B cell (primary cell): ENCODE results near the gene NUBPL. TPM values are rescaled to one million over a fixed set of nuclear protein-coding genes. Genes with fewer than 3 reads are reported as not detected.

Source experiments
- ATAC-seq: fragments of 200-7000 bp; cut with Tn5 transposase; one replicate; pipeline ENCODE4 v1.10.0; 2021; ENCODE audit warnings: low read depth, mild to moderate bottlenecking, moderate number of reproducible peaks, moderate library complexity
- CTCF ChIA-PET: fragments of 350-600 bp; sonication (Branson Sonifier 250); formaldehyde crosslinking; loops from one replicate; lab custom pipeline; 2021; ENCODE audit warnings: antibody characterized with exemption, inconsistent platforms; lab: Charles Lee
- POLR2A ChIA-PET: fragments of 350-600 bp; sonication (Branson Sonifier 250); formaldehyde crosslinking; loops from one replicate; lab custom pipeline; 2021; ENCODE audit warnings: antibody characterized with exemption; lab: Charles Lee
- DNase-seq: peaks from one replicate; pipeline ENCODE4 v3.0.0; 2013
- H2AFZ ChIP-seq: 2 replicates; pipeline ENCODE4 v1.6.1; 2012; ENCODE audit warnings: mild to moderate bottlenecking, low read depth, low read length; ENCODE audit not compliant: insufficient read depth, poor library complexity, severe bottlenecking
- H3K27ac ChIP-seq, 2 donors: 1 replicate in 1 of 2; 2 replicates in 1 of 2; pipeline ENCODE4 v1.5.1; 2012 to 2013; ENCODE audit warnings: low read length in 2 of 2, mild to moderate bottlenecking in 2 of 2, moderate library complexity in 1 of 2
- H3K27me3 ChIP-seq, 4 experiments: fragments of 200-600 bp in 1 of 4; sonication (generic) in 1 of 4; replicated peaks in 1 of 4; 1 replicate in 2 of 4; 2 replicates in 2 of 4; pipeline versions ENCODE4 v1.6.1 to v1.7.0; 2013 to 2016; ENCODE audit warnings: low read length in 3 of 4, mild to moderate bottlenecking in 2 of 4, mixed read lengths in 1 of 4, moderate library complexity in 1 of 4; ENCODE audit not compliant: insufficient read depth in 4 of 4, control insufficient read depth in 3 of 4; ENCODE audit errors: control extremely low read depth in 1 of 4
- H3K36me3 ChIP-seq, 2 experiments: replicated peaks in 1 of 2; 1 replicate in 1 of 2; 2 replicates in 1 of 2; pipeline versions ENCODE4 v1.6.1 to v1.7.1; 2013; ENCODE audit warnings: low read length in 1 of 2; ENCODE audit not compliant: insufficient read depth in 2 of 2, control insufficient read depth in 1 of 2; ENCODE audit errors: control extremely low read depth in 1 of 2, extremely low read depth in 1 of 2
- H3K4me1 ChIP-seq, 2 donors: fragments of 200-600 bp in 1 of 2; sonication (generic) in 1 of 2; 1 replicate in 1 of 2; 2 replicates in 1 of 2; pipeline versions ENCODE4 v1.5.1 to v1.6.1; 2013 to 2017; ENCODE audit warnings: low read length in 2 of 2; ENCODE audit not compliant: control insufficient read depth in 2 of 2, insufficient read depth in 2 of 2
- H3K4me2 ChIP-seq: replicated peaks from 2 replicates; pipeline ENCODE3; 2012; ENCODE audit warnings: mild to moderate bottlenecking, low read depth, low read length; ENCODE audit not compliant: poor library complexity, severe bottlenecking
- H3K4me3 ChIP-seq, 5 experiments: fragments of 200-600 bp in 1 of 5; sonication (generic) in 1 of 5; 1 replicate in 3 of 5; 2 replicates in 2 of 5; pipeline versions ENCODE4 v1.5.1 to v1.7.0; 2011 to 2016; ENCODE audit warnings: low read length in 4 of 5, mild to moderate bottlenecking in 4 of 5, low read depth in 2 of 5, control low read depth in 1 of 5, moderate library complexity in 1 of 5; ENCODE audit not compliant: insufficient read depth in 1 of 5; ENCODE audit errors: control extremely low read depth in 1 of 5, extremely low read depth in 1 of 5
- H3K79me2 ChIP-seq: fragments of 200-600 bp; sonication (generic); one replicate; pipeline ENCODE4 v1.6.0; 2016; ENCODE audit warnings: low read length; ENCODE audit not compliant: control insufficient read depth, insufficient read depth
- H3K9ac ChIP-seq: fragments of 200-600 bp; sonication (generic); 2 replicates; pipeline ENCODE4 v1.6.1; 2017; ENCODE audit warnings: mild to moderate bottlenecking, low read length, moderate library complexity
- H3K9me3 ChIP-seq, 3 donors: one replicate each; pipeline versions ENCODE4 v1.6.1 to v1.7.1; 2013; ENCODE audit warnings: low read length in 2 of 3; ENCODE audit not compliant: control insufficient read depth in 2 of 3, insufficient read depth in 1 of 3; ENCODE audit errors: control extremely low read depth in 1 of 3
- H4K20me1 ChIP-seq: 2 replicates; pipeline ENCODE4 v1.6.0; 2012; ENCODE audit warnings: mild to moderate bottlenecking, low read length; ENCODE audit not compliant: insufficient read depth, control insufficient read depth, poor library complexity, severe bottlenecking
- H3K27ac Mint-ChIP-seq: one replicate; pipeline ENCODE4 v1.8.0; 2021; ENCODE audit warnings: mixed read lengths
- H3K27me3 Mint-ChIP-seq: one replicate; pipeline ENCODE4 v1.8.0; 2021; ENCODE audit warnings: mixed read lengths
- H3K4me1 Mint-ChIP-seq: one replicate; pipeline ENCODE4 v1.8.0; 2021; ENCODE audit warnings: mixed read lengths
- H3K4me3 Mint-ChIP-seq: one replicate; pipeline ENCODE4 v1.8.0; 2021; ENCODE audit warnings: mixed read lengths
- H3K9me3 Mint-ChIP-seq: one replicate; pipeline ENCODE4 v1.8.0; 2022; ENCODE audit warnings: mixed read lengths; ENCODE audit not compliant: insufficient read depth
- EZH2 ChIP-seq: IDR thresholded peaks from 2 replicates; pipeline ENCODE4 v1.6.1; 2012; ENCODE audit warnings: borderline replicate concordance, low read depth, mild to moderate bottlenecking, moderate library complexity, low read length; ENCODE audit not compliant: insufficient read depth, poor library complexity, severe bottlenecking
- WGBS: methylation state at CpG from one replicate; pipeline ENCODE4 v1.1.5; 2013; ENCODE audit warnings: missing lambda C conversion rate; ENCODE audit not compliant: insufficient coverage; 5-methylcytosine and 5-hydroxymethylcytosine counted together
- intact Hi-C: fragments of 100-400 bp; cut with micrococcal nuclease; formaldehyde crosslinking; loops from one replicate; pipeline ENCODE4 v1.10.0; 2022
- polyA plus RNA-seq: library from polyadenylated mRNA; depleted of rRNA; stranded (reverse); fragments of >200 nt; gene quantifications from 2 replicates; pipeline ENCODE4 v1.2.3, GENCODE V29; 2012
- total RNA-seq, 2 donors: library from RNA; stranded (reverse); fragments of 120-200 nt in 1 of 2; gene quantifications; 1 replicate in 1 of 2; 2 replicates in 1 of 2; pipeline versions ENCODE4 v1.2.3 to v1.2.4, GENCODE V29; 2013 to 2022
- TF ChIP-seq, protein P1 (sequence below): fragments of 200-600 bp; IDR thresholded peaks from one replicate; pipeline ENCODE4 v1.8.0; 2022; ENCODE audit warnings: antibody characterized with exemption, mild to moderate bottlenecking

The NUBPL gene
- total and polyA plus RNA-seq, 2 donors (not counting 1 experiment from before 2014, with no cell fraction given): 1.9 to 14.2 TPM

- Mint-ChIP-seq H3K9me3 (no peaks in the 10 kb centered on the region), H3K27ac (no peak overlapping the region), H3K4me3 (no peak overlapping the region), H3K27me3 (no peaks in the 10 kb centered on the region), H3K4me1 (peaks cover 25% of the 10 kb centered on the region)
- ATAC-seq (no peak), DNase-seq (no peak)
- Histone ChIP-seq H2AFZ (no peak overlapping the region), H3K79me2 (no peaks in the 10 kb centered on the region), H3K9me3 (no peaks in the 10 kb centered on the region), H3K27me3 (no peaks in the 10 kb centered on the region), H4K20me1 (no peaks in the 10 kb centered on the region), H3K4me2 (no peak overlapping the region), H3K27ac (no peak overlapping the region), H3K9ac (no peak overlapping the region), H3K4me3 (no peak overlapping the region), H3K36me3 (no peaks in the 10 kb centered on the region), H3K4me1 (peaks cover 19 to 31% of the 10 kb centered on the region in 2 donors)
- TF ChIP-seq EZH2: no peak
- TF ChIP-seq, protein P1, sequence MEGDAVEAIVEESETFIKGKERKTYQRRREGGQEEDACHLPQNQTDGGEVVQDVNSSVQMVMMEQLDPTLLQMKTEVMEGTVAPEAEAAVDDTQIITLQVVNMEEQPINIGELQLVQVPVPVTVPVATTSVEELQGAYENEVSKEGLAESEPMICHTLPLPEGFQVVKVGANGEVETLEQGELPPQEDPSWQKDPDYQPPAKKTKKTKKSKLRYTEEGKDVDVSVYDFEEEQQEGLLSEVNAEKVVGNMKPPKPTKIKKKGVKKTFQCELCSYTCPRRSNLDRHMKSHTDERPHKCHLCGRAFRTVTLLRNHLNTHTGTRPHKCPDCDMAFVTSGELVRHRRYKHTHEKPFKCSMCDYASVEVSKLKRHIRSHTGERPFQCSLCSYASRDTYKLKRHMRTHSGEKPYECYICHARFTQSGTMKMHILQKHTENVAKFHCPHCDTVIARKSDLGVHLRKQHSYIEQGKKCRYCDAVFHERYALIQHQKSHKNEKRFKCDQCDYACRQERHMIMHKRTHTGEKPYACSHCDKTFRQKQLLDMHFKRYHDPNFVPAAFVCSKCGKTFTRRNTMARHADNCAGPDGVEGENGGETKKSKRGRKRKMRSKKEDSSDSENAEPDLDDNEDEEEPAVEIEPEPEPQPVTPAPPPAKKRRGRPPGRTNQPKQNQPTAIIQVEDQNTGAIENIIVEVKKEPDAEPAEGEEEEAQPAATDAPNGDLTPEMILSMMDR: no peak
- intact Hi-C loops: no loop called here
- ChIA-PET POLR2A (no interaction called here), CTCF (no interaction called here)
- no CpG with 5 or more reads among the region's 2 CpGs for WGBS
Observed at GRCh38 chr14:31895206-31895605, 334.0 kb downstream of the NUBPL start.

DNA sequence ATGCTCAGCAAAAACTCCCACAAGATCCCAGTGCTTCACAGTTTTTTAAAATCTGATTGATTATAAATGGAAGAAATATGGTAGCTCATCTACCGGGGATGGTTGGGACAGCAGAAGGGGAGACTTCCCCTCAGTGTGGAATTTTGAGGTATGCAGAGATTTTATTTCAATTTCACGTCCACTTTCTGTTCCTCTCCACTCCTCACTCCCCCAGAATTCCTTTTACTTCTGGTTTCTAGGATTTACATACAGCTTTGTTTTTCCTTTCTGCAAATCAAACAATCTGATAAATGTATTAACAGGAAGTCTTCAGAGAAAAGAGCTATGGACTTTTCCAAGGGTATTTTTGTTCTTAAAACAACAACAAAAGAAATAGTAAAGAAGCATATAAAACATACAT is 334.4 kb downstream of the NUBPL start:
- ATAC-seq (no peak), DNase-seq (no peak)
- H3K4me3 ChIP-seq: no peak overlapping the region
- TF ChIP-seq, protein P1: no peak
- TF ChIP-seq EZH2: no peak
- intact Hi-C loops: no loop called here
- no peaks in the 10 kb centered on the region for H3K9me3 Mint-ChIP-seq
- no CpG with 5 or more reads among the region's 2 CpGs for WGBS
- POLR2A ChIA-PET: no interaction called here
- H3K4me1 Mint-ChIP-seq: peaks cover 25% of the 10 kb centered on the region
- H3K9ac ChIP-seq: no peak overlapping the region
- H4K20me1 ChIP-seq: no peaks in the 10 kb centered on the region
- no peaks in the 10 kb centered on the region for H3K36me3 ChIP-seq
- H3K27me3 ChIP-seq: no peaks in the 10 kb centered on the region
- no peaks in the 10 kb centered on the region for H3K9me3 ChIP-seq
- no peaks in the 10 kb centered on the region for H3K27me3 Mint-ChIP-seq
- no peak overlapping the region for H3K27ac ChIP-seq
- H3K4me3 Mint-ChIP-seq: no peak overlapping the region
- peaks cover 19 to 31% of the 10 kb centered on the region in 2 donors for H3K4me1 ChIP-seq
- CTCF ChIA-PET: no interaction called here
- no peak overlapping the region for H2AFZ ChIP-seq
- H3K4me2 ChIP-seq: no peak overlapping the region
- H3K79me2 ChIP-seq: no peaks in the 10 kb centered on the region
- H3K27ac Mint-ChIP-seq: no peak overlapping the region
